HepG2 (cell line): ENCODE measurements around the gene PADI2. TPM values are rescaled to one million over a fixed set of nuclear protein-coding genes. Genes with fewer than 3 reads are reported as not detected.

Experiments
- ATAC-seq: fragments of 200-7000 bp; cut with Tn5 transposase; 3 replicates; pipeline ENCODE4 v1.9.1; 2020; ENCODE audit warnings: mild to moderate bottlenecking, moderate library complexity
- BruUV-seq: library from RNA; stranded (reverse); fragments of 400-500 nt; replicated peaks from 2 replicates; lab custom pipeline; 2021; lab: Mats Ljungman, UMichigan
- CTCF ChIA-PET: fragments of 300-600 bp; formaldehyde crosslinking; extraction: SDS; loops from one replicate; lab custom pipeline; 2021; ENCODE audit warnings: low total read pairs, inconsistent platforms, low intra/inter-chr PET ratio; lab: Yijun Ruan, JAX
- POLR2A ChIA-PET: fragments of 350-600 bp; sonication (Branson Sonifier 250); formaldehyde crosslinking; loops from one replicate; lab custom pipeline; 2020; ENCODE audit warnings: antibody characterized with exemption, inconsistent platforms; lab: Yijun Ruan, JAX
- DNase-seq: peaks from one replicate; pipeline ENCODE4 v3.0.0-alpha.2; 2015; ENCODE audit warnings: low spot score
- FAIRE-seq: peaks from 3 replicates; lab custom pipeline; 2011; peaks lifted over from hg19 to GRCh38; lab: Jason Lieb, UNC
- H2AFZ ChIP-seq: one replicate; pipeline ENCODE4 v1.6.1; 2011; ENCODE audit warnings: low read length, inconsistent platforms
- H3K27ac ChIP-seq: fragments of 300-600 bp; 3 replicates; pipeline ENCODE4 v1.8.0; 2011; ENCODE audit warnings: mixed run types, mild to moderate bottlenecking, mixed read lengths, low read length, inconsistent platforms; ENCODE audit not compliant: insufficient read depth; ENCODE audit errors: extremely low read length
- H3K27me3 ChIP-seq, 2 experiments: fragments of 200-600 bp in 1 of 2; 2 replicates in 1 of 2; 3 replicates in 1 of 2; pipeline versions ENCODE4 v1.6.0 to v1.8.0; 2011; ENCODE audit warnings: low read length in 2 of 2, mild to moderate bottlenecking in 2 of 2, moderate library complexity in 2 of 2, inconsistent platforms in 1 of 2; ENCODE audit not compliant: insufficient read depth in 2 of 2, control insufficient read depth in 1 of 2
- H3K36me3 ChIP-seq, 2 experiments: fragments of 200-600 bp in 1 of 2; replicated peaks in 1 of 2; 2 replicates in 1 of 2; 3 replicates in 1 of 2; pipeline versions ENCODE4 v1.5.1 to v1.8.0; 2011; ENCODE audit warnings: low read length in 2 of 2, inconsistent platforms in 1 of 2; ENCODE audit not compliant: insufficient read depth in 2 of 2, control insufficient read depth in 1 of 2
- H3K4me1 ChIP-seq: 2 replicates; pipeline ENCODE4 v1.5.1; 2012; ENCODE audit warnings: low read length, inconsistent platforms; ENCODE audit not compliant: insufficient read depth
- H3K4me2 ChIP-seq: 2 replicates; pipeline ENCODE4 v1.6.0; 2011; ENCODE audit warnings: low read depth, low read length, inconsistent platforms
- H3K4me3 ChIP-seq, 3 experiments: fragments of 200-600 bp in 1 of 3; sonication (generic), shearing (Covaris generic) in 1 of 3; replicated peaks in 1 of 3; 2 replicates each; pipeline ENCODE4 v1.5.1; 2011 to 2016; ENCODE audit warnings: low read length in 3 of 3, inconsistent platforms in 2 of 3, low read depth in 2 of 3, mild to moderate bottlenecking in 2 of 3, control low read depth in 1 of 3, mixed read lengths in 1 of 3; ENCODE audit not compliant: insufficient read depth in 1 of 3
- H3K79me2 ChIP-seq: one replicate; pipeline ENCODE4 v1.6.1; 2011; ENCODE audit warnings: low read length, inconsistent platforms; ENCODE audit not compliant: insufficient read depth
- H3K9ac ChIP-seq: 2 replicates; pipeline ENCODE4 v1.6.0; 2011; ENCODE audit warnings: mild to moderate bottlenecking, low read depth, low read length, inconsistent platforms; ENCODE audit not compliant: insufficient read depth
- H3K9me3 ChIP-seq: 2 replicates; pipeline ENCODE4 v1.5.1; 2012; ENCODE audit warnings: mild to moderate bottlenecking, low read length
- H4K20me1 ChIP-seq: 2 replicates; pipeline ENCODE4 v1.6.0; 2011; ENCODE audit warnings: inconsistent platforms, mild to moderate bottlenecking, low read length, moderate library complexity; ENCODE audit not compliant: insufficient read depth
- FOXC1 ChIP-seq: sonication (generic); formaldehyde crosslinking; IDR thresholded peaks from 2 replicates; pipeline ENCODE4 v1.8.0; 2022; ENCODE audit warnings: mild to moderate bottlenecking, missing genetic modification reagents, borderline replicate concordance
- GATA4 ChIP-seq: sonication (generic); IDR thresholded peaks from 2 replicates; pipeline ENCODE4 v1.6.1; 2016; ENCODE audit warnings: antibody characterized with exemption, low read depth, borderline replicate concordance
- JUND ChIP-seq: sonication (generic); formaldehyde crosslinking; IDR thresholded peaks from 2 replicates; pipeline ENCODE4 v1.8.0; 2022; ENCODE audit warnings: mild to moderate bottlenecking, missing genetic modification reagents
- PTBP1 ChIP-seq: fragments of 200-400 bp; formaldehyde crosslinking; IDR thresholded peaks from 2 replicates; pipeline ENCODE4 v1.6.1; 2018; ENCODE audit warnings: low read length, low read depth; ENCODE audit not compliant: poor library complexity, severe bottlenecking
- YEATS4 ChIP-seq: sonication (generic); formaldehyde crosslinking; IDR thresholded peaks from 2 replicates; pipeline ENCODE4 v1.4.0; 2020; ENCODE audit warnings: missing genetic modification reagents, borderline replicate concordance
- ZNF546 ChIP-seq: sonication (generic); formaldehyde crosslinking; conservative IDR thresholded peaks from 2 replicates; pipeline ENCODE4 v1.8.1; 2023; ENCODE audit warnings: mild to moderate bottlenecking, missing genetic modification reagents
- ZNF572 ChIP-seq: sonication (generic); formaldehyde crosslinking; IDR thresholded peaks from 2 replicates; pipeline ENCODE4 v1.5.1; 2020; ENCODE audit warnings: mild to moderate bottlenecking, missing genetic modification reagents
- ZNF614 ChIP-seq: IDR thresholded peaks from 2 replicates; pipeline ENCODE4 v1.6.1; 2018; ENCODE audit warnings: missing biosample characterization, missing genetic modification reagents, inconsistent platforms, borderline replicate concordance
- WGBS: methylation state at CpG from one replicate; pipeline ENCODE4 v1.1.6; 2017; ENCODE audit warnings: low lambda C conversion rate; 5-methylcytosine and 5-hydroxymethylcytosine counted together
- in situ Hi-C: cut with HindIII; loops from 2 replicates; pipeline ENCODE4 v1.10.0; 2017; ENCODE audit warnings: low pct_unique_long_range_greater_than_20kb; ENCODE audit not compliant: extremely low pct_ligation_motif_present
- intact Hi-C: fragments of 100-400 bp; cut with micrococcal nuclease; formaldehyde crosslinking; loops from one replicate; pipeline ENCODE4 v1.10.0; 2022; ENCODE audit not compliant: unreplicated experiment
- polyA plus RNA-seq, 8 experiments: library from polyadenylated mRNA; depleted of rRNA in 3 of 8; stranded (reverse) in 7 of 8; unstranded in 1 of 8; fragments of >200 nt; fragmentation: Illumina TruSeq in 4 of 8; extraction: Trizol in 4 of 8; gene quantifications; 2 replicates each; pipeline versions ENCODE4 v1.2.1 to v1.2.3, GENCODE V29; 2011 to 2016; ENCODE audit warnings: low read depth in 4 of 8, missing spikeins in 1 of 8, mixed read lengths in 1 of 8; ENCODE audit not compliant: insufficient read depth in 1 of 8
- total RNA-seq, 5 experiments: library from RNA; depleted of rRNA; stranded (reverse); fragments of >200 nt; fragmentation: Illumina TruSeq; extraction: Trizol; gene quantifications; 2 replicates each; pipeline ENCODE4 v1.2.3, GENCODE V29; 2016; ENCODE audit warnings: low read depth in 1 of 5
- TF ChIP-seq, protein P1 (sequence below): IDR thresholded peaks from 2 replicates; pipeline ENCODE4 v1.6.1; 2012; ENCODE audit warnings: low read length, improper control_type of control experiment
- TF ChIP-seq, protein P2 (sequence below): sonication (generic); formaldehyde crosslinking; IDR thresholded peaks from 2 replicates; pipeline ENCODE4 v1.4.0; 2020; ENCODE audit warnings: mild to moderate bottlenecking, missing genetic modification reagents
- TF ChIP-seq, protein P3 (sequence below): sonication (generic); formaldehyde crosslinking; IDR thresholded peaks from 2 replicates; pipeline ENCODE4 v1.4.0; 2020; ENCODE audit warnings: missing genetic modification reagents, mild to moderate bottlenecking, borderline replicate concordance
- TF ChIP-seq, protein P4 (sequence below): IDR thresholded peaks from 2 replicates; pipeline ENCODE4 v1.6.1; 2016; ENCODE audit warnings: low read depth, borderline replicate concordance

The PADI2 gene
- total and polyA plus RNA-seq, 2 of the 13 experiments (the other 11 are each of a cell fraction or from before 2014, with no cell fraction given) = not detected

DNA sequence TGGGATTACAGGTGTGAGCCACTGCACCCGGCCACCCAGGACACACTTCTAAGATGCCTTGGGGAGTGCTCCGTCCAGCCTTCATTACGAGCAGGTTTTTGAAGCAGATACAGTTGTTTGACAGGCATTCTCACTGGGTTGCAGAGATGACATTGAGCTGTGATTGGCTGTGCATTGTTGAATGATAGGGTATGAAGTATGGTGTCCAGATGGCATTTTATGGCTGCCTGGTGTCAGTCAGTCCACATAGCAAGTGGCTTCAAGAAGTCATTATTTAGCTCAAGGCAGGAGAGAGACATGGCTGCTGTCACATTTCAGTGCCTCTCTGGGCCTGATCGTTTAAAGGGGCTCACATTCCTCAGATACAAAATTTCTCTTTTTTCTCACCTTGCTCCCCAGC lies 14.8 kb upstream of the PADI2 start:
- H2AFZ ChIP-seq = no peak overlapping the region
- no peaks in the 10 kb centered on the region for H3K9me3 ChIP-seq
- WGBS = 50% methylated on average over 1 of the region's 4 CpGs
- BruUV-seq = no TSS peak
- no peaks in the 10 kb centered on the region for H3K79me2 ChIP-seq
- no peak overlapping the region for H3K9ac ChIP-seq
- H3K4me3 ChIP-seq = no peak overlapping the region
- TF ChIP-seq GATA4 (no peak), YEATS4 (CRISPR knock-in tag) (no peak), ZNF546 (CRISPR knock-in tag) (no peak)
- TF ChIP-seq, protein P1, sequence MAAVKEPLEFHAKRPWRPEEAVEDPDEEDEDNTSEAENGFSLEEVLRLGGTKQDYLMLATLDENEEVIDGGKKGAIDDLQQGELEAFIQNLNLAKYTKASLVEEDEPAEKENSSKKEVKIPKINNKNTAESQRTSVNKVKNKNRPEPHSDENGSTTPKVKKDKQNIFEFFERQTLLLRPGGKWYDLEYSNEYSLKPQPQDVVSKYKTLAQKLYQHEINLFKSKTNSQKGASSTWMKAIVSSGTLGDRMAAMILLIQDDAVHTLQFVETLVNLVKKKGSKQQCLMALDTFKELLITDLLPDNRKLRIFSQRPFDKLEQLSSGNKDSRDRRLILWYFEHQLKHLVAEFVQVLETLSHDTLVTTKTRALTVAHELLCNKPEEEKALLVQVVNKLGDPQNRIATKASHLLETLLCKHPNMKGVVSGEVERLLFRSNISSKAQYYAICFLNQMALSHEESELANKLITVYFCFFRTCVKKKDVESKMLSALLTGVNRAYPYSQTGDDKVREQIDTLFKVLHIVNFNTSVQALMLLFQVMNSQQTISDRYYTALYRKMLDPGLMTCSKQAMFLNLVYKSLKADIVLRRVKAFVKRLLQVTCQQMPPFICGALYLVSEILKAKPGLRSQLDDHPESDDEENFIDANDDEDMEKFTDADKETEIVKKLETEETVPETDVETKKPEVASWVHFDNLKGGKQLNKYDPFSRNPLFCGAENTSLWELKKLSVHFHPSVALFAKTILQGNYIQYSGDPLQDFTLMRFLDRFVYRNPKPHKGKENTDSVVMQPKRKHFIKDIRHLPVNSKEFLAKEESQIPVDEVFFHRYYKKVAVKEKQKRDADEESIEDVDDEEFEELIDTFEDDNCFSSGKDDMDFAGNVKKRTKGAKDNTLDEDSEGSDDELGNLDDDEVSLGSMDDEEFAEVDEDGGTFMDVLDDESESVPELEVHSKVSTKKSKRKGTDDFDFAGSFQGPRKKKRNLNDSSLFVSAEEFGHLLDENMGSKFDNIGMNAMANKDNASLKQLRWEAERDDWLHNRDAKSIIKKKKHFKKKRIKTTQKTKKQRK = no peak
- no peak overlapping the region for H3K27ac ChIP-seq
- no peaks in the 10 kb centered on the region for H4K20me1 ChIP-seq
- no peak for DNase-seq
- no peak overlapping the region for H3K4me2 ChIP-seq
- peaks cover 0 to 4% of the 10 kb centered on the region in 2 experiments; a peak in 1 of 5 replicates for H3K27me3 ChIP-seq
- no peak for ATAC-seq
- POLR2A ChIA-PET = no interaction called here
- H3K4me1 ChIP-seq = peaks cover 7% of the 10 kb centered on the region; the same call in 1 of the 2 replicates
- FAIRE-seq = no peak
- CTCF ChIA-PET = no interaction called here
- in situ Hi-C loops = no loop called here
- H3K36me3 ChIP-seq = no peaks in the 10 kb centered on the region
- intact Hi-C loops = no loop called here

DNA sequence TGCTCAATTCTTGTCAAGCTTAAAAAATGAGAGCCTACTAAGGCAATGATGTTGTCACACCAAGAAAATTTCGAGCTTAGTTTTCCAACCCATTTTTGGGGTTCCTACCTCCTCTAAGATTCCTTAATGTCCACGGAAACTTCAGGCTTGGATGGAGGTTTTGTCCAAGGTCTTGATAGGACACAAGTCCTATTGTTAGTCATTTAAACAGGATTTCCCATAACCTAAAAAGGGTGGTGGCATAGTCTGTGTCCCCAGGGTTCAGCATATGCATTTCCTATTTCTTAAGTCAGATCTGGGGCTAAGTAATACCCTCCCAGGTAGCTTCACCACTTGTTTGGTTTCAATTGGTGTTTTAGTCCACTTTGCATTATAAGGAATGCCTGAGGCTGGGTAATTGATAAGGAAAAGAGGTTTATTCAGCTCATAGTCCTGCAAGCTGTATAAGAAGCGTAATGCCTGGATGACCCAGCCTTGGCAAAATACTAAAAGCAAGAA lies 10.9 kb upstream of the PADI2 start:
- in situ Hi-C loops = no loop called here
- TF ChIP-seq, protein P2, sequence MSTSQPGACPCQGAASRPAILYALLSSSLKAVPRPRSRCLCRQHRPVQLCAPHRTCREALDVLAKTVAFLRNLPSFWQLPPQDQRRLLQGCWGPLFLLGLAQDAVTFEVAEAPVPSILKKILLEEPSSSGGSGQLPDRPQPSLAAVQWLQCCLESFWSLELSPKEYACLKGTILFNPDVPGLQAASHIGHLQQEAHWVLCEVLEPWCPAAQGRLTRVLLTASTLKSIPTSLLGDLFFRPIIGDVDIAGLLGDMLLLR (CRISPR knock-in tag) = no peak
- TF ChIP-seq FOXC1 (no peak), ZNF572 (CRISPR knock-in tag) (no peak), PTBP1 (no peak), ZNF614 (CRISPR knock-in tag) (no peak), JUND (CRISPR knock-in tag) (no peak)
- TF ChIP-seq, protein P3, sequence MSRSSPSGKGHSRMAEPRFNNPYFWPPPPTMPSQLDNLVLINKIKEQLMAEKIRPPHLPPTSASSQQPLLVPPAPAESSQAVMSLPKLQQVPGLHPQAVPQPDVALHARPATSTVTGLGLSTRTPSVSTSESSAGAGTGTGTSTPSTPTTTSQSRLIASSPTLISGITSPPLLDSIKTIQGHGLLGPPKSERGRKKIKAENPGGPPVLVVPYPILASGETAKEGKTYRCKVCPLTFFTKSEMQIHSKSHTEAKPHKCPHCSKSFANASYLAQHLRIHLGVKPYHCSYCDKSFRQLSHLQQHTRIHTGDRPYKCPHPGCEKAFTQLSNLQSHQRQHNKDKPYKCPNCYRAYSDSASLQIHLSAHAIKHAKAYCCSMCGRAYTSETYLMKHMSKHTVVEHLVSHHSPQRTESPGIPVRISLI (CRISPR knock-in tag) = no peak
- TF ChIP-seq, protein P4, sequence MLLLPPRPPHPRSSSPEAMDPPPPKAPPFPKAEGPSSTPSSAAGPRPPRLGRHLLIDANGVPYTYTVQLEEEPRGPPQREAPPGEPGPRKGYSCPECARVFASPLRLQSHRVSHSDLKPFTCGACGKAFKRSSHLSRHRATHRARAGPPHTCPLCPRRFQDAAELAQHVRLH (CRISPR knock-in tag) = no peak

More for the DNA sequence above, 10.9 kb upstream of the PADI2 start:
- Histone ChIP-seq H3K36me3 (no peaks in the 10 kb centered on the region), H2AFZ (no peak overlapping the region), H3K9ac (no peak overlapping the region), H4K20me1 (no peaks in the 10 kb centered on the region), H3K79me2 (no peaks in the 10 kb centered on the region), H3K4me3 (no peak overlapping the region), H3K27me3 (no peaks in the 10 kb centered on the region), H3K4me1 (peaks cover 4% of the 10 kb centered on the region; the same call in 1 of the 2 replicates), H3K4me2 (no peak overlapping the region), H3K9me3 (no peaks in the 10 kb centered on the region), H3K27ac (no peak overlapping the region)
- intact Hi-C loops = no loop called here
- ChIA-PET POLR2A (no interaction called here), CTCF (no interaction called here)
- 4% methylated on average over 3 of the region's 3 CpGs for WGBS
- ATAC-seq (no peak), FAIRE-seq (no peak), DNase-seq (no peak)
- BruUV-seq = no TSS peak
